Femur (tissue), 1 donor: Measurements from ENCODE around the gene MASP2.

Experiments
- DNase-seq: peaks from one replicate; pipeline ENCODE4 v3.0.0-alpha.2; 2017

MASP2 gene

GRCh38 chr1:10987840-10988417 is 59.1 kb downstream of the MASP2 start:
- no peak for DNase-seq

GRCh38 chr1:10986525-10986890 is 60.5 kb downstream of the MASP2 start:
- no peak for DNase-seq

DNA sequence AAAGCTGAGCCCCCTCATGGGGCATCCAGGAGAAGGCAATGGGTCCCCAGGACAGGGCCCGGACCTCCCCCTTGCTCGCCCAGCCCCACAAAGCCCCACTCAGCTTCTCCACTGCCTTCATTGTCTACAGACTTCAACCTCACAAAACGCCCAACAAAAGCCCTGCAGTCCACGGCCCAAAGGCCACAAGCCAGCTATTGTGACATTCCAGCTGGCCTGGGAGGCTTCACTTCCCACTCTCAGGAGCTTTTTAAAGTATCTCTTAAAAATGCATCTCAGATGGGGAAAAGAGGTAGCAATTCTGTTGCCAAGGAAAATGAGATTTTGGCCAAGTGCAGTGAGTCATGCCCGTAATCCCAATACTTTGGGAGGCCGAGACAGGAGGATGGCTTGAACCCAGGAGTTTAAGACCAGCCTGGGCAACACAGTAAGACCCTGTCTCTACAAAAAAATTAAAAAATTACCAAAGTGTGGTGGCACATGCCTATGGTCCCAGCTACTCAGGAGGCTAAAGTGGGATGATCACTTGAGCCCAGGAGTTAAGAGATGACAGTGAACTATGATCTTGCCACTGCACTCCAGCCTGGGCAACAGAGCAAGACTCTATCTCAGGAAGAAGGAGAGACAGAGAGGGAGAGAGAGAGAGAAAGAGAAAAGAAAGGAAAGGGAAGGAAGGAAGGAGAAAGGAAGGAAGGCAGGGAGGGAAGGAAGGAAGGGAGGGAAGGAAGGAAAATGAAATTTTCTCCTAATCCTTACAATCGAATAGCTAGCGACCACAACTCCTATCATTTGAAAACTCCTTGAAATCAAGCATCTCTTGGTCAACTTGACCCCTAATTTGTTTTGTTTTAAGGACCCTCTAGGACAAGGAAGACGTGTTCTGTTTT is 66.0 kb downstream of the MASP2 start:
- DNase-seq, result peak; percentile 39

GRCh38 chr1:10980094-10980577 is 66.9 kb downstream of the MASP2 start:
- peak; percentile 90 for DNase-seq

GRCh38 chr1:10979483-10979920 is 67.5 kb downstream of the MASP2 start:
- DNase-seq, result peak; percentile 73

DNA sequence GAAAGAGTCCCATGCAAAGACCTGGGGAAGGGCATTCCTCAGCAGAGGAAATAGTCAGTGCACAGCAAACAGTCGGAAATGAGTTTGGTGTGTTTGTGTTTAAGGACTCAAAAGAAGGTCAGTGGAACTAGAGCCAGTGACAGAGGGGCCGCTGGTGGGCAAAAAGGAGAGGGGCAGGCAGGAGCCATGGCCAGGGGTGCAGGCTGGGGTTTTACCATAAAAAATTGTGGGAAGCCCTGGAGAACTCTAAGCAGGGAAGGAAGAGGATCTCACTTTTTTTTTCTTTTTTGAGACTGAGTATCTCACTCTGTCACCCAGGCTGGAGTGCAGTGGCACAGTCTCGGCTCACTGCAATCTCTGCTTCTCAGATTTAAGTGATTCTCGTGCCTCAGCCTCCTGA is 68.3 kb downstream of the MASP2 start:
- DNase-seq, result no peak
